ENCODE results near the gene MAPK7.

DNA sequence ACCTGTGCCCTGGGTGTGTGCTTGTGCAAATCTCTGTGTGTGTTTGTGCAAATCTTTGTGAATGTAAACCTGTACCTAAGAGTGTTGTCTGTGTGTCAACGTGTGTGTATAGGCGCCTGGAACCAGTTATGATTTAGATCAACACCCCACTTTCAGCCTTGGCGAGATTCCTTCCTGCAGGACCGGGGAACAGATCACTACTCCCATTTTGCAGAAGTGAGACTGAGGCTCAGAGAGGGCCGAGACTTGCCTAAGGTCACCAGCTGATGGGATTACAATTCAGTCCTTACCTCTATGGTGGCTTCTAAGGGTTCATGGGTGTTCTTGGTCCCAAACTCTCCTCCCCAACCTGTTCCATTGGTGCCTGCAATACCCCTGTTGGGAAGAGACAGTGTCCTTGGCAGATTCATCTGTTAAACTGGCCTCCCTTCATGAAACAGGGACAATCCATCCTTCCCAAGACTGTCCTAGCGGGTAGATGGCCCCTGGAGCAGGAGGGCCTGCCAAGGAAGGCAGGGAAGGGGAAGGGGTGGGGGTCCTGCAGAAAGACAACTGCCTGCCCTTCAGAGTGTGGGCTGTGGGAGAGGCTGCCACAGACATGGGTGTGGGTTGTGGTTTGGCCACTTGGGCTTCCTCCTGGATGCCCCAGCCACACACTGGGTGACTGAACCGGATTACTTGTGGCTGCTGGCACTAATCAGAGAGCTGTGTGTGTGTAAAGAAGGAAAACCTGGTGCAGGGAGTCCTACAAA is 6.9 kb upstream of the MAPK7 start:
- TF ChIP-seq EP300 (IDR thresholded peaks at IDR 0.05; ENCODE audit: borderline replicate concordance in 1 of 2, low read depth in 1 of 2, low read length in 1 of 2) (no peak), MEF2A (IDR thresholded peaks at IDR 0.05; ENCODE audit: borderline replicate concordance, low read depth) (no peak), RAD21 (IDR thresholded peaks at IDR 0.05; ENCODE audit: low read length) (no peak), CTCF (IDR thresholded peaks at IDR 0.05) (no peak), YY1 (IDR thresholded peaks at IDR 0.05; ENCODE audit: low read depth) (no peak), RCOR1 (IDR thresholded peaks at IDR 0.05; ENCODE audit: low read length) (no peak), GATA2 (CRISPR knock-in tag; IDR thresholded peaks at IDR 0.05) (no peak), SMC3 (IDR thresholded peaks at IDR 0.05; ENCODE audit: low read depth, low read length) (no peak), JUND (IDR thresholded peaks at IDR 0.05) (no peak)
- TF ChIP-seq, protein P1, sequence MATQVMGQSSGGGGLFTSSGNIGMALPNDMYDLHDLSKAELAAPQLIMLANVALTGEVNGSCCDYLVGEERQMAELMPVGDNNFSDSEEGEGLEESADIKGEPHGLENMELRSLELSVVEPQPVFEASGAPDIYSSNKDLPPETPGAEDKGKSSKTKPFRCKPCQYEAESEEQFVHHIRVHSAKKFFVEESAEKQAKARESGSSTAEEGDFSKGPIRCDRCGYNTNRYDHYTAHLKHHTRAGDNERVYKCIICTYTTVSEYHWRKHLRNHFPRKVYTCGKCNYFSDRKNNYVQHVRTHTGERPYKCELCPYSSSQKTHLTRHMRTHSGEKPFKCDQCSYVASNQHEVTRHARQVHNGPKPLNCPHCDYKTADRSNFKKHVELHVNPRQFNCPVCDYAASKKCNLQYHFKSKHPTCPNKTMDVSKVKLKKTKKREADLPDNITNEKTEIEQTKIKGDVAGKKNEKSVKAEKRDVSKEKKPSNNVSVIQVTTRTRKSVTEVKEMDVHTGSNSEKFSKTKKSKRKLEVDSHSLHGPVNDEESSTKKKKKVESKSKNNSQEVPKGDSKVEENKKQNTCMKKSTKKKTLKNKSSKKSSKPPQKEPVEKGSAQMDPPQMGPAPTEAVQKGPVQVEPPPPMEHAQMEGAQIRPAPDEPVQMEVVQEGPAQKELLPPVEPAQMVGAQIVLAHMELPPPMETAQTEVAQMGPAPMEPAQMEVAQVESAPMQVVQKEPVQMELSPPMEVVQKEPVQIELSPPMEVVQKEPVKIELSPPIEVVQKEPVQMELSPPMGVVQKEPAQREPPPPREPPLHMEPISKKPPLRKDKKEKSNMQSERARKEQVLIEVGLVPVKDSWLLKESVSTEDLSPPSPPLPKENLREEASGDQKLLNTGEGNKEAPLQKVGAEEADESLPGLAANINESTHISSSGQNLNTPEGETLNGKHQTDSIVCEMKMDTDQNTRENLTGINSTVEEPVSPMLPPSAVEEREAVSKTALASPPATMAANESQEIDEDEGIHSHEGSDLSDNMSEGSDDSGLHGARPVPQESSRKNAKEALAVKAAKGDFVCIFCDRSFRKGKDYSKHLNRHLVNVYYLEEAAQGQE (IDR thresholded peaks at IDR 0.05; ENCODE audit: low read depth, low read length) = no peak
- TF ChIP-seq, protein P2, sequence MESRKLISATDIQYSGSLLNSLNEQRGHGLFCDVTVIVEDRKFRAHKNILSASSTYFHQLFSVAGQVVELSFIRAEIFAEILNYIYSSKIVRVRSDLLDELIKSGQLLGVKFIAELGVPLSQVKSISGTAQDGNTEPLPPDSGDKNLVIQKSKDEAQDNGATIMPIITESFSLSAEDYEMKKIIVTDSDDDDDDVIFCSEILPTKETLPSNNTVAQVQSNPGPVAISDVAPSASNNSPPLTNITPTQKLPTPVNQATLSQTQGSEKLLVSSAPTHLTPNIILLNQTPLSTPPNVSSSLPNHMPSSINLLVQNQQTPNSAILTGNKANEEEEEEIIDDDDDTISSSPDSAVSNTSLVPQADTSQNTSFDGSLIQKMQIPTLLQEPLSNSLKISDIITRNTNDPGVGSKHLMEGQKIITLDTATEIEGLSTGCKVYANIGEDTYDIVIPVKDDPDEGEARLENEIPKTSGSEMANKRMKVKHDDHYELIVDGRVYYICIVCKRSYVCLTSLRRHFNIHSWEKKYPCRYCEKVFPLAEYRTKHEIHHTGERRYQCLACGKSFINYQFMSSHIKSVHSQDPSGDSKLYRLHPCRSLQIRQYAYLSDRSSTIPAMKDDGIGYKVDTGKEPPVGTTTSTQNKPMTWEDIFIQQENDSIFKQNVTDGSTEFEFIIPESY (IDR thresholded peaks at IDR 0.05; ENCODE audit: borderline replicate concordance, low read depth) = no peak

Measured in SK-N-SH (cell line).